HepG2 (cell line): Measurements from ENCODE around the gene VWA1. TPM values are rescaled to one million over a fixed set of nuclear protein-coding genes. Genes with fewer than 3 reads are reported as not detected.

Experiments
- AGO1 ChIP-seq: fragments of 200-400 bp; formaldehyde crosslinking; IDR thresholded peaks from 2 replicates; pipeline ENCODE4 v1.6.1; 2017; ENCODE audit warnings: mild to moderate bottlenecking, low read depth, low read length, moderate library complexity; ENCODE audit not compliant: poor library complexity, severe bottlenecking
- CBX2 ChIP-seq, 2 experiments: fragments of 200-600 bp in 1 of 2; sonication (generic); formaldehyde crosslinking in 1 of 2; IDR thresholded peaks; 2 replicates each; pipeline versions ENCODE4 v1.7.0 to v1.8.1; 2018 to 2022; ENCODE audit warnings: low read depth in 2 of 2, low read length in 1 of 2, mild to moderate bottlenecking in 1 of 2, missing genetic modification reagents in 1 of 2
- DR1 ChIP-seq: sonication (generic); formaldehyde crosslinking; IDR thresholded peaks from 2 replicates; pipeline ENCODE4 v1.8.0; 2021; ENCODE audit warnings: mild to moderate bottlenecking, missing genetic modification reagents, inconsistent platforms
- GLI4 ChIP-seq: sonication (generic); formaldehyde crosslinking; IDR thresholded peaks from 2 replicates; pipeline ENCODE4 v1.5.1; 2020; ENCODE audit warnings: missing genetic modification reagents, mild to moderate bottlenecking, moderate library complexity, borderline replicate concordance
- HDAC1 ChIP-seq: sonication (generic); formaldehyde crosslinking; IDR thresholded peaks from 2 replicates; pipeline ENCODE4 v1.5.1; 2020; ENCODE audit warnings: mild to moderate bottlenecking, missing genetic modification reagents
- HNF1B ChIP-seq: sonication (generic); formaldehyde crosslinking; IDR thresholded peaks from 2 replicates; pipeline ENCODE4 v1.5.1; 2020; ENCODE audit warnings: mild to moderate bottlenecking, moderate library complexity, missing genetic modification reagents
- HNRNPK ChIP-seq: fragments of 200-400 bp; formaldehyde crosslinking; IDR thresholded peaks from 2 replicates; pipeline ENCODE4 v1.6.1; 2018; ENCODE audit warnings: low read length, low read depth, moderate library complexity, mild to moderate bottlenecking; ENCODE audit not compliant: poor library complexity, severe bottlenecking
- HOXA9 ChIP-seq: sonication (generic); formaldehyde crosslinking; IDR thresholded peaks from 2 replicates; pipeline ENCODE4 v1.8.1; 2022; ENCODE audit warnings: missing genetic modification reagents, mild to moderate bottlenecking, moderate library complexity, borderline replicate concordance
- IKZF4 ChIP-seq: sonication (generic); formaldehyde crosslinking; IDR thresholded peaks from 2 replicates; pipeline ENCODE4 v1.5.1; 2020; ENCODE audit warnings: borderline replicate concordance, mild to moderate bottlenecking, low read depth, missing genetic modification reagents; ENCODE audit errors: not compliant biosample characterization
- KAT7 ChIP-seq: IDR thresholded peaks from 2 replicates; pipeline ENCODE4 v1.6.1; 2018; ENCODE audit warnings: borderline replicate concordance, missing compliant biosample characterization
- MED1 ChIP-seq: sonication (generic); formaldehyde crosslinking; IDR thresholded peaks from 2 replicates; pipeline ENCODE4 v1.4.0; 2020; ENCODE audit warnings: missing genetic modification reagents
- NR2F6 ChIP-seq, 2 experiments: IDR thresholded peaks; 2 replicates each; pipeline ENCODE4 v1.6.1; 2016; ENCODE audit warnings: antibody characterized with exemption in 1 of 2, mild to moderate bottlenecking in 1 of 2
- PBX3 ChIP-seq: sonication (generic); formaldehyde crosslinking; IDR thresholded peaks from 2 replicates; pipeline ENCODE4 v1.8.1; 2023; ENCODE audit warnings: missing genetic modification reagents, inconsistent platforms, borderline replicate concordance
- SALL1 ChIP-seq: sonication (generic); formaldehyde crosslinking; IDR thresholded peaks from 2 replicates; pipeline ENCODE4 v1.8.0; 2022; ENCODE audit warnings: mild to moderate bottlenecking, missing genetic modification reagents
- SAP130 ChIP-seq: IDR thresholded peaks from 2 replicates; pipeline ENCODE4 v1.6.1; 2016; ENCODE audit warnings: low read depth
- TBX2 ChIP-seq: sonication (generic); formaldehyde crosslinking; IDR thresholded peaks from 2 replicates; pipeline ENCODE4 v1.5.0; 2020; ENCODE audit warnings: missing genetic modification reagents, mild to moderate bottlenecking, borderline replicate concordance
- ZBTB33 ChIP-seq: sonication (generic); formaldehyde crosslinking; IDR thresholded peaks from 2 replicates; pipeline ENCODE4 v1.4.0; 2020; ENCODE audit warnings: missing genetic modification reagents
- ZFP36L1 ChIP-seq: sonication (generic); formaldehyde crosslinking; IDR thresholded peaks from 2 replicates; pipeline ENCODE4 v1.8.0; 2022; ENCODE audit warnings: mild to moderate bottlenecking, missing genetic modification reagents, moderate library complexity
- ZNF775 ChIP-seq: sonication (generic); formaldehyde crosslinking; IDR thresholded peaks from 2 replicates; pipeline ENCODE4 v1.4.0; 2020; ENCODE audit warnings: missing genetic modification reagents, mild to moderate bottlenecking, moderate library complexity, borderline replicate concordance
- ZNF800 ChIP-seq: sonication (generic); formaldehyde crosslinking; IDR thresholded peaks from 2 replicates; pipeline ENCODE4 v1.4.0; 2020; ENCODE audit warnings: missing genetic modification reagents
- polyA plus RNA-seq, 8 experiments: library from polyadenylated mRNA; depleted of rRNA in 3 of 8; stranded (reverse) in 7 of 8; unstranded in 1 of 8; fragments of >200 nt; fragmentation: Illumina TruSeq in 4 of 8; extraction: Trizol in 4 of 8; gene quantifications; 2 replicates each; pipeline versions ENCODE4 v1.2.1 to v1.2.3, GENCODE V29; 2011 to 2016; ENCODE audit warnings: low read depth in 4 of 8, missing spikeins in 1 of 8, mixed read lengths in 1 of 8; ENCODE audit not compliant: insufficient read depth in 1 of 8
- total RNA-seq, 5 experiments: library from RNA; depleted of rRNA; stranded (reverse); fragments of >200 nt; fragmentation: Illumina TruSeq; extraction: Trizol; gene quantifications; 2 replicates each; pipeline ENCODE4 v1.2.3, GENCODE V29; 2016; ENCODE audit warnings: low read depth in 1 of 5

The VWA1 gene
- total and polyA plus RNA-seq, 2 of the 13 experiments (the other 11 are each of a cell fraction or from before 2014, with no cell fraction given) = 40.9 to 57.5 TPM

- 0 out of 2 replicates have a peak, but pooled peaks have one; percentile 7 for TF ChIP-seq ZNF800 (CRISPR knock-in tag)
- TF ChIP-seq GLI4 (CRISPR knock-in tag) = 0 out of 2 replicates have a peak, but pooled peaks have one; percentile 40
- TF ChIP-seq KAT7 (CRISPR knock-in tag) = peak; percentile 53; the same call in 1 of the 2 replicates
- TF ChIP-seq SALL1 (CRISPR knock-in tag) = peak; percentile 73
- TF ChIP-seq ZFP36L1 (CRISPR knock-in tag) = 0 out of 2 replicates have a peak, but pooled peaks have one; percentile 28
- TF ChIP-seq TBX2 (CRISPR knock-in tag) = peak; percentile 71
- TF ChIP-seq CBX2 (IDR thresholded peaks at IDR 0.05; ENCODE audit: low read depth, low read length) = no peak
- no peak for TF ChIP-seq CBX2 (CRISPR knock-in tag; IDR thresholded peaks at IDR 0.05; ENCODE audit: low read depth)
- TF ChIP-seq NR2F6 (IDR thresholded peaks at IDR 0.05) = 0 out of 2 replicates have a peak, but pooled peaks have one; percentile 57
- TF ChIP-seq NR2F6 (CRISPR knock-in tag; IDR thresholded peaks at IDR 0.05) = peak; percentile 77
- peak; percentile 75; the same call in 1 of the 2 replicates for TF ChIP-seq HNF1B
- no peak for TF ChIP-seq ZNF775 (CRISPR knock-in tag)
- TF ChIP-seq ZBTB33 (CRISPR knock-in tag) = 0 out of 2 replicates have a peak, but pooled peaks have one; percentile 29
- TF ChIP-seq HOXA9 (CRISPR knock-in tag) = peak; percentile 52; the same call in 1 of the 2 replicates
- 0 out of 2 replicates have a peak, but pooled peaks have one; percentile 7 for TF ChIP-seq MED1 (CRISPR knock-in tag)
- TF ChIP-seq PBX3 = no peak
- peak; percentile 11; the same call in 1 of the 2 replicates for TF ChIP-seq HDAC1 (CRISPR knock-in tag)
- TF ChIP-seq DR1 (CRISPR knock-in tag) = 0 out of 2 replicates have a peak, but pooled peaks have one; percentile 35
- no peak for TF ChIP-seq IKZF4
- peak; percentile 31 for TF ChIP-seq HNRNPK
- TF ChIP-seq AGO1 = peak; percentile 100
- TF ChIP-seq SAP130 (CRISPR knock-in tag) = peak; percentile 70
Observed at GRCh38 chr1:1430114-1430982, 5.1 kb upstream of the VWA1 start (continued).
